Nephron (organoid): Measurements from ENCODE around the gene SPATC1L.

ENCODE experiments used
- H3K27ac Mint-ChIP-seq, 3 experiments: 2 replicates each; pipeline ENCODE4 v1.8.0; 2020; ENCODE audit warnings: mixed read lengths in 3 of 3, mild to moderate bottlenecking in 2 of 3, moderate library complexity in 1 of 3
- H3K27me3 Mint-ChIP-seq: 2 replicates; pipeline ENCODE4 v1.8.0; 2021; ENCODE audit warnings: low read depth, mild to moderate bottlenecking, moderate library complexity, mixed read lengths
- H3K36me3 Mint-ChIP-seq: 2 replicates; pipeline ENCODE4 v1.8.0; 2020; ENCODE audit warnings: low read depth, mixed read lengths
- H3K4me1 Mint-ChIP-seq: 2 replicates; pipeline ENCODE4 v1.8.0; 2020; ENCODE audit warnings: mixed read lengths
- H3K4me3 Mint-ChIP-seq, 3 experiments: 2 replicates each; pipeline ENCODE4 v1.8.0; 2020; ENCODE audit warnings: mild to moderate bottlenecking in 3 of 3, mixed read lengths in 3 of 3, moderate library complexity in 2 of 3
- H3K9me3 Mint-ChIP-seq: 2 replicates; pipeline ENCODE4 v1.8.0; 2020; ENCODE audit warnings: mixed read lengths
- CTCF ChIP-seq, 3 experiments: fragments of 200-600 bp; sonication (generic); IDR thresholded peaks; one replicate each; pipeline ENCODE4 v1.5.0; 2021; ENCODE audit warnings: antibody characterized with exemption in 3 of 3; ENCODE audit not compliant: unreplicated experiment in 3 of 3

Gene SPATC1L

GRCh38 chr21:46126309-46127238, 57.7 kb downstream of the SPATC1L start:
- no peak for TF ChIP-seq CTCF (IDR thresholded peaks at IDR 0.05; ENCODE audit: unreplicated experiment in 3 of 3)
- peaks cover 9% of the 10 kb centered on the region for H3K4me1 Mint-ChIP-seq
- H3K36me3 Mint-ChIP-seq: peaks cover 26% of the 10 kb centered on the region
- no peak overlapping the region for H3K27ac Mint-ChIP-seq
- no peaks in the 10 kb centered on the region for H3K9me3 Mint-ChIP-seq
- H3K4me3 Mint-ChIP-seq: no peak overlapping the region
- no peaks in the 10 kb centered on the region for H3K27me3 Mint-ChIP-seq

GRCh38 chr21:46125846-46126301, 58.4 kb downstream of the SPATC1L start:
- H3K36me3 Mint-ChIP-seq: peaks cover 26% of the 10 kb centered on the region
- TF ChIP-seq CTCF (IDR thresholded peaks at IDR 0.05; ENCODE audit: unreplicated experiment in 3 of 3): no peak
- no peaks in the 10 kb centered on the region for H3K27me3 Mint-ChIP-seq
- no peak overlapping the region for H3K27ac Mint-ChIP-seq
- H3K9me3 Mint-ChIP-seq: no peaks in the 10 kb centered on the region
- no peak overlapping the region for H3K4me3 Mint-ChIP-seq
- H3K4me1 Mint-ChIP-seq: peaks cover 9% of the 10 kb centered on the region

- peaks cover 26% of the 10 kb centered on the region for H3K36me3 Mint-ChIP-seq
- H3K27ac Mint-ChIP-seq: no peak overlapping the region
- peaks cover 9% of the 10 kb centered on the region for H3K4me1 Mint-ChIP-seq
- H3K9me3 Mint-ChIP-seq: no peaks in the 10 kb centered on the region
- H3K4me3 Mint-ChIP-seq: no peak overlapping the region
- no peak for TF ChIP-seq CTCF (IDR thresholded peaks at IDR 0.05; ENCODE audit: unreplicated experiment in 3 of 3)
- no peaks in the 10 kb centered on the region for H3K27me3 Mint-ChIP-seq
Observed at GRCh38 chr21:46124926-46125845, 59.1 kb downstream of the SPATC1L start.

GRCh38 chr21:46124083-46124925, 60.0 kb downstream of the SPATC1L start:
- peaks cover 9% of the 10 kb centered on the region for H3K4me1 Mint-ChIP-seq
- no peak overlapping the region for H3K4me3 Mint-ChIP-seq
- no peaks in the 10 kb centered on the region for H3K9me3 Mint-ChIP-seq
- no peaks in the 10 kb centered on the region for H3K27me3 Mint-ChIP-seq
- no peak overlapping the region for H3K27ac Mint-ChIP-seq
- peaks cover 26% of the 10 kb centered on the region for H3K36me3 Mint-ChIP-seq
- TF ChIP-seq CTCF (IDR thresholded peaks at IDR 0.05; ENCODE audit: unreplicated experiment in 3 of 3): no peak
